ENCODE data around the gene PLXNA1. TPM values are rescaled to one million over a fixed set of nuclear protein-coding genes. Genes with fewer than 3 reads are reported as not detected.

PLXNA1 gene
- total and polyA plus RNA-seq, 12 donors: 14.3 to 29.7 (median 24.1) TPM

- TF ChIP-seq CTCF (IDR thresholded peaks at IDR 0.05): no peak
- peaks cover 0 to 33% (median 0%) of the 10 kb centered on the region in 7 donors for H3K27me3 ChIP-seq
- intact Hi-C loops (cut with DNase I): loop anchor here in 9 of 10 donors (5.0 to 10.0 kb wide), 8 partner anchors 179 to 559 kb away; partner anchors contain the start of gene CHCHD6 (in 1 of the 9)
- ATAC-seq (no peak), DNase-seq (peak in 1 of 2 donors; percentile 13)
- peaks cover 0 to 21% (median 7%) of the 10 kb centered on the region in 9 donors for H3K36me3 ChIP-seq
- peak overlapping the region in 1 of 10 donors; percentile 44 for H3K27ac ChIP-seq
- 78 to 87% methylated on average over 17 of the region's 17 CpGs for WGBS, 2 donors
- H3K9me3 ChIP-seq: no peaks in the 10 kb centered on the region
- H3K4me3 ChIP-seq: peak overlapping the region in 3 of 10 donors; percentile 72 to 87 (median 84)
- peaks cover 18 to 54% (median 40%) of the 10 kb centered on the region in 9 donors for H3K4me1 ChIP-seq
Observed at GRCh38 chr3:126985132-126985985, 2.4 kb downstream of the PLXNA1 start.

GRCh38 chr3:126986001-126986400 lies 3.1 kb downstream of the PLXNA1 start:
- no peak for DNase-seq
- no peak overlapping the region for H3K4me3 ChIP-seq
- peaks cover 18 to 57% (median 43%) of the 10 kb centered on the region in 9 donors for H3K4me1 ChIP-seq

GRCh38 chr3:126987129-126987528 lies 4.2 kb downstream of the PLXNA1 start:
- intact Hi-C loops (cut with DNase I): loop anchor here in 9 of 10 donors (5.0 to 10.0 kb wide), 8 partner anchors 178 to 558 kb away; partner anchors contain the start of gene CHCHD6 (in 1 of the 9)
- DNase-seq: peak in 1 of 2 donors; percentile 16
- H3K9me3 ChIP-seq: no peaks in the 10 kb centered on the region
- WGBS, 2 donors: 47 to 54% methylated on average over 4 of the region's 4 CpGs
- no peak for TF ChIP-seq CTCF (IDR thresholded peaks at IDR 0.05)
- H3K4me1 ChIP-seq: peaks cover 24 to 63% (median 50%) of the 10 kb centered on the region in 9 donors
- H3K27ac ChIP-seq: no peak overlapping the region
- ATAC-seq: no peak
- no peak overlapping the region for H3K4me3 ChIP-seq
- H3K27me3 ChIP-seq: peaks cover 0 to 16% (median 0%) of the 10 kb centered on the region in 7 donors
- H3K36me3 ChIP-seq: peaks cover 0 to 36% (median 7%) of the 10 kb centered on the region in 9 donors

More at GRCh38 chr3:126986001-126986400, 3.1 kb downstream of the PLXNA1 start:
- no peak overlapping the region for H3K27ac ChIP-seq
- WGBS, 2 donors: 59 to 67% methylated on average over 9 of the region's 9 CpGs
- TF ChIP-seq CTCF (IDR thresholded peaks at IDR 0.05): no peak
- H3K27me3 ChIP-seq: peaks cover 0 to 28% (median 0%) of the 10 kb centered on the region in 7 donors
- intact Hi-C loops (cut with DNase I): loop anchor here in 9 of 10 donors (5.0 to 10.0 kb wide), 8 partner anchors 179 to 559 kb away; partner anchors contain the start of gene CHCHD6 (in 1 of the 9)
- peaks cover 0 to 26% (median 7%) of the 10 kb centered on the region in 9 donors for H3K36me3 ChIP-seq
- no peak for ATAC-seq
- H3K9me3 ChIP-seq: no peaks in the 10 kb centered on the region

GRCh38 chr3:126987596-126987995 lies 4.7 kb downstream of the PLXNA1 start:
- no peak for DNase-seq
- WGBS, 2 donors: 89 to 90% methylated on average over 8 of the region's 8 CpGs
- no peak for ATAC-seq
- peaks cover 0 to 36% (median 7%) of the 10 kb centered on the region in 9 donors for H3K36me3 ChIP-seq
- H3K27me3 ChIP-seq: peaks cover 0 to 14% (median 0%) of the 10 kb centered on the region in 7 donors
- H3K27ac ChIP-seq: no peak overlapping the region
- no peak overlapping the region for H3K4me3 ChIP-seq
- intact Hi-C loops (cut with DNase I): loop anchor here in 9 of 10 donors (5.0 to 10.0 kb wide), 8 partner anchors 177 to 557 kb away; partner anchors contain the start of gene CHCHD6 (in 1 of the 9)
- TF ChIP-seq CTCF (IDR thresholded peaks at IDR 0.05): no peak
- H3K9me3 ChIP-seq: no peaks in the 10 kb centered on the region
- peaks cover 26 to 63% (median 50%) of the 10 kb centered on the region in 9 donors for H3K4me1 ChIP-seq

Measured in heart right ventricle (tissue), 16 donors.